ENCODE results near the gene ATP5MK. TPM values are rescaled to one million over a fixed set of nuclear protein-coding genes. Genes with fewer than 3 reads are reported as not detected.

ATP5MK gene
- polyA plus RNA-seq, 1 of the 3 experiments (the other 2 are of a cell fraction) = 408 TPM

DNA sequence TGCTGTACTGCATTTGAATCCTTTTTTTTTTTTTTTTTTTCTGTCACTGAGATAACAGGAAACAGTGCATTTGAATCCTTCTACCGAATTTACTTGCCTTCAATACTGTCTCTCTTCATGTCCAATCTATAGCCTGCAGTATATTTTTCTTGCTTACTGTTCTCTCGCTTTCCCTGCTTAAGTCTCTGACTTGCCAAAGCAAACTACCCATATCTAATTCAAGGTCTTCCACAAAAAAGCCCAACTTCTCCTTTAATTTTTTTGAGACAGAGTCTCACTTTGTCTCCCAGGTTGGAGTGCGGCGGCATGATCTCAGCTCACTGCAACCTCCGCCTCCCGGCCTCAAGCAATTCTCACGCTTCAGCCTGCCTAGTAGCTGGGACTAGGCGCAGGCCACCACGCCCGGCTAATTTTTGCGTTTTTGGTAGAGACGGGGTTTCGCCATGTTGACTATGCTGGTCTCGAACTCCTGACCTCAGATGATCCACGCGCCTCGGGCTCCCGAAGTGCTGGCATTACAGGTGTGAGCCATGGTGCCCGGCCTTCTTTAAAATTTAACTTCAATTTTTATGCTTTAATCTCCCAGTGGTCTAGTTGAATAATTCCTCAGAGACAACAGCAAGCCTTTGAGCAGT is 1.0 kb upstream of the ATP5MK start:
- ChIA-PET CTCF (interaction anchor here (1.7 kb wide), 1 partner anchor 19 kb away, joined by 5 read pairs; no protein-coding TSS in a partner anchor), POLR2A (interaction anchor here (1.0 kb wide), 1 partner anchor 30 kb away, joined by 5 read pairs; the partner anchor contains the start of gene TAF5)
- no peak for DNase-seq

GRCh38 chr10:103396789-103397087 is 463 bp upstream of the ATP5MK start:
- Histone ChIP-seq H3K9me2 (no peaks in the 10 kb centered on the region), H3K79me2 (ENCODE audit: insufficient read depth) (peaks cover 80% of the 10 kb centered on the region), H3K36me3 (replicated peaks in 1 of 2; ENCODE audit: control insufficient read depth in 1 of 2, insufficient read depth in 2 of 2, low read length in 1 of 2) (peaks cover 54 to 58% of the 10 kb centered on the region in 2 experiments), H3K4me3 (ENCODE audit: low read depth in 2 of 2, low read length in 1 of 2) (peak overlapping the region; percentile 89 to 99), H4K20me1 (ENCODE audit: insufficient read depth) (peaks cover 6% of the 10 kb centered on the region), H3K27ac (ENCODE audit: low read depth in 2 of 2, low read length in 1 of 2) (peak overlapping the region; percentile 69 to 72), H2AFZ (ENCODE audit: low read depth) (peak overlapping the region; percentile 84), H3K9me3 (no peaks in the 10 kb centered on the region), H3K4me1 (ENCODE audit: control insufficient read depth in 1 of 2, insufficient read depth in 2 of 2, low read depth in 1 of 2, low read length in 1 of 2) (peaks cover 6 to 13% of the 10 kb centered on the region in 2 experiments; a peak in 3 of 4 replicates), H3K27me3 (ENCODE audit: insufficient read depth) (no peaks in the 10 kb centered on the region), H3F3A (replicated peaks; ENCODE audit: insufficient read depth) (no peaks in the 10 kb centered on the region), H3K4me2 (peak overlapping the region; percentile 96), H3K9ac (peak overlapping the region; percentile 91)
- WGBS (ENCODE audit: low lambda C conversion rate) = 0% methylated on average over 3 of the region's 8 CpGs
- ChIA-PET CTCF (interaction anchor here (0.9 to 1.0 kb wide), 3 partner anchors 14 to 27 kb away, joined by 3 read pairs; no protein-coding TSS in a partner anchor), POLR2A (interaction anchor here (1.0 to 1.6 kb wide), 3 partner anchors 29 to 89 kb away, joined by 3 to 6 read pairs (median 5); partner anchors contain the start of genes PCGF6 and TAF5)
- DNase-seq = no peak
- TF ChIP-seq SMC3 (IDR thresholded peaks at IDR 0.05; ENCODE audit: low read depth, low read length) (no peak), TEAD4 (IDR thresholded peaks at IDR 0.05; ENCODE audit: borderline replicate concordance, insufficient read depth) (no peak)
- TF ChIP-seq, protein P1, sequence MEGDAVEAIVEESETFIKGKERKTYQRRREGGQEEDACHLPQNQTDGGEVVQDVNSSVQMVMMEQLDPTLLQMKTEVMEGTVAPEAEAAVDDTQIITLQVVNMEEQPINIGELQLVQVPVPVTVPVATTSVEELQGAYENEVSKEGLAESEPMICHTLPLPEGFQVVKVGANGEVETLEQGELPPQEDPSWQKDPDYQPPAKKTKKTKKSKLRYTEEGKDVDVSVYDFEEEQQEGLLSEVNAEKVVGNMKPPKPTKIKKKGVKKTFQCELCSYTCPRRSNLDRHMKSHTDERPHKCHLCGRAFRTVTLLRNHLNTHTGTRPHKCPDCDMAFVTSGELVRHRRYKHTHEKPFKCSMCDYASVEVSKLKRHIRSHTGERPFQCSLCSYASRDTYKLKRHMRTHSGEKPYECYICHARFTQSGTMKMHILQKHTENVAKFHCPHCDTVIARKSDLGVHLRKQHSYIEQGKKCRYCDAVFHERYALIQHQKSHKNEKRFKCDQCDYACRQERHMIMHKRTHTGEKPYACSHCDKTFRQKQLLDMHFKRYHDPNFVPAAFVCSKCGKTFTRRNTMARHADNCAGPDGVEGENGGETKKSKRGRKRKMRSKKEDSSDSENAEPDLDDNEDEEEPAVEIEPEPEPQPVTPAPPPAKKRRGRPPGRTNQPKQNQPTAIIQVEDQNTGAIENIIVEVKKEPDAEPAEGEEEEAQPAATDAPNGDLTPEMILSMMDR (IDR thresholded peaks at IDR 0.05) = peak; percentile 3; the same call in 1 of the 2 replicates
- TF ChIP-seq, protein P2, sequence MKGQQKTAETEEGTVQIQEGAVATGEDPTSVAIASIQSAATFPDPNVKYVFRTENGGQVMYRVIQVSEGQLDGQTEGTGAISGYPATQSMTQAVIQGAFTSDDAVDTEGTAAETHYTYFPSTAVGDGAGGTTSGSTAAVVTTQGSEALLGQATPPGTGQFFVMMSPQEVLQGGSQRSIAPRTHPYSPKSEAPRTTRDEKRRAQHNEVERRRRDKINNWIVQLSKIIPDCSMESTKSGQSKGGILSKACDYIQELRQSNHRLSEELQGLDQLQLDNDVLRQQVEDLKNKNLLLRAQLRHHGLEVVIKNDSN (IDR thresholded peaks at IDR 0.05; ENCODE audit: borderline replicate concordance, low read depth) = no peak

More for the DNA sequence above, 1.0 kb upstream of the ATP5MK start:
- Histone ChIP-seq H3K9me3 (no peaks in the 10 kb centered on the region), H3K36me3 (replicated peaks in 1 of 2; ENCODE audit: control insufficient read depth in 1 of 2, insufficient read depth in 2 of 2, low read length in 1 of 2) (peaks cover 51 to 56% of the 10 kb centered on the region in 2 experiments), H3K27me3 (ENCODE audit: insufficient read depth) (no peaks in the 10 kb centered on the region), H3K9me2 (no peaks in the 10 kb centered on the region), H3K27ac (ENCODE audit: low read depth in 2 of 2, low read length in 1 of 2) (peak overlapping the region; percentile 69 to 72; a peak in 3 of 4 replicates), H3K4me3 (ENCODE audit: low read depth in 2 of 2, low read length in 1 of 2) (peak overlapping the region; percentile 89 to 99), H3F3A (replicated peaks; ENCODE audit: insufficient read depth) (no peaks in the 10 kb centered on the region), H3K4me2 (peak overlapping the region; percentile 96), H3K79me2 (ENCODE audit: insufficient read depth) (peaks cover 74% of the 10 kb centered on the region), H2AFZ (ENCODE audit: low read depth) (peak overlapping the region; percentile 84), H3K9ac (peak overlapping the region; percentile 91), H3K4me1 (ENCODE audit: control insufficient read depth in 1 of 2, insufficient read depth in 2 of 2, low read depth in 1 of 2, low read length in 1 of 2) (peaks cover 6 to 13% of the 10 kb centered on the region in 2 experiments; a peak in 3 of 4 replicates), H4K20me1 (ENCODE audit: insufficient read depth) (peaks cover 6% of the 10 kb centered on the region)
- no peak for TF ChIP-seq TEAD4 (IDR thresholded peaks at IDR 0.05; ENCODE audit: borderline replicate concordance, insufficient read depth)
- no peak for TF ChIP-seq GABPA (IDR thresholded peaks at IDR 0.05; ENCODE audit: low read depth)
- peak; percentile 26; the same call in 1 of the 2 replicates for TF ChIP-seq MXI1 (IDR thresholded peaks at IDR 0.05; ENCODE audit: low read depth, low read length)
- 8% methylated on average over 19 of the region's 19 CpGs for WGBS (ENCODE audit: low lambda C conversion rate)
